GM12878 (cell line): ENCODE data around the gene NAA10. TPM values are rescaled to one million over a fixed set of nuclear protein-coding genes. Genes with fewer than 3 reads are reported as not detected.

Experiments
- ATAC-seq: fragments of 200-7000 bp; cut with Tn5 transposase; 3 replicates; pipeline ENCODE4 v1.9.1; 2020; ENCODE audit warnings: mild to moderate bottlenecking, moderate library complexity
- BruUV-seq: library from RNA; stranded (reverse); fragments of 400-500 nt; replicated peaks from 2 replicates; lab custom pipeline; 2021; lab: Mats Ljungman, UMichigan
- CTCF ChIA-PET: fragments of 300-600 bp; sonication (Branson Sonifier 250); formaldehyde crosslinking; extraction: SDS; loops from one replicate; lab custom pipeline; 2021; ENCODE audit warnings: inconsistent platforms; lab: Yijun Ruan, JAX
- POLR2A ChIA-PET: fragments of 350-600 bp; formaldehyde crosslinking; extraction: SDS; loops from one replicate; lab custom pipeline; 2021; ENCODE audit warnings: inconsistent platforms; lab: Charles Lee
- RAD21 ChIA-PET: fragments of 300-600 bp; sonication (Branson Sonifier 250); formaldehyde crosslinking; loops from one replicate; lab custom pipeline; 2023; ENCODE audit warnings: antibody characterized with exemption; ENCODE audit not compliant: unreplicated experiment; lab: Charles Lee
- SMC1A ChIA-PET: fragments of 300-600 bp; sonication (Branson Sonifier 250); formaldehyde crosslinking; loops from one replicate; lab custom pipeline; 2023; ENCODE audit not compliant: unreplicated experiment, uncharacterized antibody; lab: Charles Lee
- DNase-seq: peaks from one replicate; pipeline ENCODE4 v3.0.0-alpha.2; 2011; ENCODE audit warnings: low read depth, low spot score
- FAIRE-seq: peaks from 3 replicates; lab custom pipeline; 2011; peaks lifted over from hg19 to GRCh38; lab: Jason Lieb, UNC
- H2AFZ ChIP-seq: 2 replicates; pipeline ENCODE4 v1.6.0; 2011; ENCODE audit warnings: low read depth, low read length, control low read depth; ENCODE audit not compliant: control insufficient read depth
- H3K27ac ChIP-seq: 2 replicates; pipeline ENCODE4 v1.5.1; 2011; ENCODE audit warnings: control low read depth; ENCODE audit not compliant: control insufficient read depth, insufficient read depth
- H3K27me3 ChIP-seq, 2 experiments: replicated peaks in 1 of 2; 2 replicates each; pipeline versions ENCODE4 v1.6.0 to v1.6.1; 2011; ENCODE audit warnings: low read length in 1 of 2; ENCODE audit not compliant: control insufficient read depth in 2 of 2, insufficient read depth in 2 of 2
- H3K36me3 ChIP-seq, 2 experiments: 2 replicates each; pipeline ENCODE4 v1.5.1; 2011; ENCODE audit warnings: low read length in 1 of 2; ENCODE audit not compliant: control insufficient read depth in 2 of 2, insufficient read depth in 2 of 2
- H3K4me1 ChIP-seq: 2 replicates; pipeline ENCODE4 v1.6.1; 2011; ENCODE audit warnings: mild to moderate bottlenecking, low read length, moderate library complexity, mixed read lengths; ENCODE audit not compliant: control insufficient read depth, insufficient read depth
- H3K4me2 ChIP-seq: 2 replicates; pipeline ENCODE4 v1.6.0; 2011; ENCODE audit warnings: control low read depth; ENCODE audit not compliant: control insufficient read depth, insufficient read depth
- H3K4me3 ChIP-seq: fragments of 200-600 bp; sonication (generic); 2 replicates; pipeline ENCODE4 v1.5.1; 2016
- H3K79me2 ChIP-seq: 2 replicates; pipeline ENCODE4 v1.6.0; 2011; ENCODE audit warnings: low read length; ENCODE audit not compliant: control insufficient read depth, insufficient read depth
- H3K9ac ChIP-seq: 2 replicates; pipeline ENCODE4 v1.8.0; 2011; ENCODE audit warnings: low read length, control low read depth, mixed read lengths; ENCODE audit not compliant: control insufficient read depth, insufficient read depth
- H3K9me3 ChIP-seq: replicated peaks from 3 replicates; pipeline ENCODE4 v1.5.1; 2011; ENCODE audit warnings: mild to moderate bottlenecking, low read length; ENCODE audit not compliant: control insufficient read depth, insufficient read depth
- H4K20me1 ChIP-seq: 2 replicates; pipeline ENCODE4 v1.6.0; 2011; ENCODE audit not compliant: control insufficient read depth, insufficient read depth
- BHLHE40 ChIP-seq, 2 experiments: fragments of 450-650 bp in 1 of 2; IDR thresholded peaks; 2 replicates each; pipeline ENCODE4 v1.6.1; 2011 to 2017; ENCODE audit warnings: low read depth in 2 of 2, borderline replicate concordance in 1 of 2, improper control_type of control experiment in 1 of 2, low read length in 1 of 2, mild to moderate bottlenecking in 1 of 2
- CREM ChIP-seq: IDR thresholded peaks from 2 replicates; pipeline ENCODE4 v1.6.1; 2014; ENCODE audit warnings: antibody characterized with exemption, low read depth
- CTCF ChIP-seq, 3 experiments: IDR thresholded peaks in 2 of 3; conservative IDR thresholded peaks in 1 of 3; 2 replicates each; pipeline ENCODE4 v1.5.1; 2011; ENCODE audit warnings: low read depth in 3 of 3, low read length in 3 of 3, mild to moderate bottlenecking in 3 of 3, control low read depth in 2 of 3, moderate library complexity in 2 of 3, inconsistent platforms in 1 of 3, mixed read lengths in 1 of 3; ENCODE audit not compliant: control insufficient read depth in 2 of 3, insufficient read depth in 1 of 3; ENCODE audit errors: extremely low read depth in 1 of 3
- JUNB ChIP-seq: IDR thresholded peaks from 2 replicates; pipeline ENCODE4 v1.6.1; 2016; ENCODE audit warnings: antibody characterized with exemption, mild to moderate bottlenecking
- LARP7 ChIP-seq: fragments of 450-650 bp; IDR thresholded peaks from 2 replicates; pipeline ENCODE4 v1.6.1; 2017; ENCODE audit warnings: mild to moderate bottlenecking
- MEF2B ChIP-seq: fragments of 450-650 bp; IDR thresholded peaks from 2 replicates; pipeline ENCODE4 v1.6.1; 2018; ENCODE audit warnings: mild to moderate bottlenecking, moderate library complexity; ENCODE audit not compliant: partially characterized antibody, poor library complexity, severe bottlenecking
- MTA3 ChIP-seq: IDR thresholded peaks from 2 replicates; pipeline ENCODE4 v1.6.1; 2012; ENCODE audit warnings: low read length, inconsistent platforms, borderline replicate concordance
- MXI1 ChIP-seq: fragments of 150-350 bp; IDR thresholded peaks from 2 replicates; pipeline ENCODE4 v1.6.1; 2011; ENCODE audit warnings: low read depth, mild to moderate bottlenecking, inconsistent platforms, low read length, improper control_type of control experiment
- NR2C1 ChIP-seq: fragments of 450-650 bp; IDR thresholded peaks from 2 replicates; pipeline ENCODE4 v1.6.1; 2017; ENCODE audit warnings: antibody characterized with exemption, mild to moderate bottlenecking, moderate library complexity
- RCOR1 ChIP-seq: conservative IDR thresholded peaks from 2 replicates; pipeline ENCODE4 v1.6.1; 2012; ENCODE audit warnings: low read depth, low read length, improper control_type of control experiment
- SMARCA5 ChIP-seq: fragments of 450-650 bp; IDR thresholded peaks from 2 replicates; pipeline ENCODE4 v1.6.1; 2017; ENCODE audit warnings: mild to moderate bottlenecking
- SREBF2 ChIP-seq: IDR thresholded peaks from 2 replicates; pipeline ENCODE4 v1.6.1; 2012; ENCODE audit warnings: mild to moderate bottlenecking, low read length
- STAT1 ChIP-seq: fragments of 450-650 bp; conservative IDR thresholded peaks from 2 replicates; pipeline ENCODE4 v1.6.1; 2014; ENCODE audit warnings: antibody characterized with exemption, mild to moderate bottlenecking
- TBL1XR1 ChIP-seq: IDR thresholded peaks from 2 replicates; pipeline ENCODE4 v1.6.1; 2012; ENCODE audit warnings: low read depth, low read length, improper control_type of control experiment
- ZNF687 ChIP-seq: fragments of 450-650 bp; IDR thresholded peaks from 2 replicates; pipeline ENCODE4 v1.6.1; 2017; ENCODE audit warnings: mild to moderate bottlenecking, moderate library complexity
- WGBS: methylation state at CpG from one replicate; pipeline ENCODE4 v1.1.6; 2016; ENCODE audit warnings: low lambda C conversion rate; ENCODE audit not compliant: insufficient replicate concordance, insufficient coverage; ENCODE audit errors: missing lambda C conversion rate; 5-methylcytosine and 5-hydroxymethylcytosine counted together
- in situ Hi-C: fragments of 300-500 bp; cut with MboI; formaldehyde crosslinking; loops from 9 replicates; pipeline ENCODE4 v1.14.3; 2018; ENCODE audit warnings: mixed read lengths
- intact Hi-C: fragments of 100-400 bp; cut with micrococcal nuclease; formaldehyde crosslinking; loops from one replicate; pipeline ENCODE4 v1.14.2; 2022; ENCODE audit not compliant: unreplicated experiment
- polyA plus RNA-seq, 11 experiments: library from polyadenylated mRNA; depleted of rRNA in 4 of 11; unstranded in 6 of 11; stranded (reverse) in 5 of 11; fragments of >200 nt; fragmentation: Nextera tagmentation in 4 of 11; fragmentation: Illumina TruSeq in 1 of 11; extraction: Ambion mirVana in 4 of 11; extraction: Trizol in 1 of 11; gene quantifications; 1 replicate in 1 of 11; 2 replicates in 10 of 11; pipeline versions ENCODE4 v1.2.1 to v1.2.3, GENCODE V29; 2011 to 2016; ENCODE audit warnings: inconsistent platforms in 2 of 11, missing spikeins in 2 of 11, low read depth in 1 of 11
- total RNA-seq, 4 experiments: library from RNA; depleted of rRNA in 3 of 4; stranded (reverse); fragments of >200 nt in 3 of 4; fragmentation: Illumina TruSeq in 1 of 4; extraction: Trizol in 1 of 4; gene quantifications; 2 replicates each; pipeline versions ENCODE4 v1.2.1 to v1.2.3, GENCODE V29; 2013 to 2021

NAA10 gene
- total and polyA plus RNA-seq, 10 of the 15 experiments (the other 5 are each of a cell fraction or from before 2014, with no cell fraction given), result 7.9 to 212 (median 98.9) TPM

- Histone ChIP-seq H3K9me3 (no peaks in the 10 kb centered on the region), H3K4me2 (peak overlapping the region; percentile 38; the same call in 1 of the 2 replicates), H4K20me1 (no peaks in the 10 kb centered on the region), H3K27me3 (no peaks in the 10 kb centered on the region), H2AFZ (peak overlapping the region; percentile 41), H3K27ac (peak overlapping the region; percentile 99), H3K9ac (peak overlapping the region; percentile 96), H3K4me1 (peaks cover 19% of the 10 kb centered on the region), H3K36me3 (no peaks in the 10 kb centered on the region; a peak in 1 of 4 replicates), H3K4me3 (peak overlapping the region; percentile 95), H3K79me2 (peaks cover 72% of the 10 kb centered on the region)
- TSS peak; percentile 64 for BruUV-seq
- under 1% methylated on average over 44 of the region's 49 CpGs for WGBS
- intact Hi-C loops, result loop anchor here (2.0 to 5.0 kb wide), 2 partner anchors 44 to 127 kb away; partner anchors contain the start of genes ARHGAP4 and MECP2
- peak; percentile 47 for FAIRE-seq
- ChIA-PET POLR2A (interaction anchor here (0.5 to 7.9 kb wide), 11 partner anchors 9 to 50 kb away, joined by 3 to 68 read pairs (median 8); partner anchors contain the start of genes ARHGAP4 and IRAK1), RAD21 (interaction anchor here (1.1 to 6.4 kb wide), 9 partner anchors 11 to 50 kb away, joined by 3 to 48 read pairs (median 8); partner anchors contain the start of gene ARHGAP4), SMC1A (interaction anchor here (0.8 to 4.7 kb wide), 6 partner anchors 10 to 50 kb away, joined by 3 to 21 read pairs (median 4); partner anchors contain the start of gene ARHGAP4), CTCF (interaction anchor here (1.1 to 5.9 kb wide), 6 partner anchors 15 to 568 kb away, joined by 3 to 35 read pairs (median 7); no protein-coding TSS in a partner anchor)
- ATAC-seq, result peak; percentile 28
- in situ Hi-C loops, result no loop called here
- DNase-seq, result no peak
- TF ChIP-seq RCOR1 (peak; percentile 96), BHLHE40 (IDR thresholded peaks at IDR 0.05; ENCODE audit: borderline replicate concordance in 1 of 2, low read depth in 2 of 2, low read length in 1 of 2) (peak; percentile 28 to 86; a peak in 2 of 4 replicates), SMARCA5 (0 out of 2 replicates have a peak, but pooled peaks have one; percentile 15), STAT1 (0 out of 2 replicates have a peak, but pooled peaks have one; percentile 30), MTA3 (no peak), MEF2B (peak; percentile 20), LARP7 (peak; percentile 69; the same call in 1 of the 2 replicates), MXI1 (peak; percentile 48; the same call in 1 of the 2 replicates), TBL1XR1 (no peak; the same call in 1 of the 2 replicates), ZNF687 (0 out of 2 replicates have a peak, but pooled peaks have one; percentile 39), CREM (no peak), CTCF (IDR thresholded peaks at IDR 0.05 in 2 of 3, conservative IDR thresholded peaks at IDR 0.05 in 1 of 3; ENCODE audit: control insufficient read depth in 2 of 3, extremely low read depth in 1 of 3, insufficient read depth in 1 of 3, low read depth in 3 of 3, low read length in 3 of 3) (no peak), JUNB (no peak), SREBF2 (no peak), NR2C1 (peak; percentile 92)
These were observed 35.7 kb upstream of the NAA10 start for GRCh38 chrX:153970357-153971123.
